T-helper 2 cell (primary cell): Measurements from ENCODE around the gene AMIGO1.
"Not testable (repeated sequence)": the region's sequence is repeated elsewhere in the genome, so short reads cannot be mapped to it uniquely, and the experiment has no call there.

Experiments used
- DNase-seq, 5 experiments: peaks; one replicate each; pipeline versions ENCODE4 v3.0.0 to v3.0.0-alpha.2; 2012 to 2022

Gene AMIGO1

DNA sequence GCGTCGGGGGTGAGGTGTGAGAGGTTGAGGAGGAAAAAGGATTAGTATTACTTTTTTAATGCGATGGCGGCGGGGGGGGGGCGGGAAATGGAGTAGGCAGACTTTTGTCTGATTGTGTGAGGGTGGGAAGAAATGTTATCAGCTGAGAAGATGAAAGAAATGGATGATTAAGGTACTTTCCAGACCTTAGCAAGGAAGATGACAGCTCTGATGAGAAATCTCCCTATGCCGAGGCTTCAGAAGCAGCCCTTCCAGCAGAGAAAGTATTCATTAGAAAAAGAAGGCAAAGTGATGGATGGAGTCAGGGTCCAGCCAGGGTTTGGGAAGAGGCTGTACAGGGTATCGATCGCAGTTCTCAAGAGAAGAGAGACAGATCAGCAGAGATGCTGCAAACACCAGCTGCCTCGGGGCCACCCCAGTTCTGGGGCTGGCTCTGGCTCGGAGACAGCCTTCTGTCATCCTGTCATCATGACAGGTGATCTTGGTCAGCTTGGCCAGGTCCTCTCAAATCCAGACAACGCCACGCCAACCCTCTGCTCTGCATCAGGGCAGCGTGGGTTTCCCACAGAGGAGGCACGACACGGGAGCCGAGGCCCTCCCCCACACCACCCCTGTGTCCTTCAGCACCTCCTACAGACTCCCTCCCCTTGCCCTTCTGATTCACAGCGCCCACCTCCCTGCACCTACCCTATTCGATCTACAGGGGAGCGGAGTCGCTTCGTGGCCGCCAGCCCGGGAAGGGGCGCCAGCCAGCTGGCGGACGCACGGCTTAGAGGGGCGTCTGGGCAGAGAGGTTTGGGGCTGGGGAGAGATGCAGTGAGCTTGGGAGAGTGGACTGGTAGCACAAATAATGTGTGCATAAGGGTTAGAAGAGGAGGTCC lies 26.5 kb downstream of the AMIGO1 start:
- peak in 3 of 5 experiments; percentile 42 to 52 (median 47) for DNase-seq

DNA sequence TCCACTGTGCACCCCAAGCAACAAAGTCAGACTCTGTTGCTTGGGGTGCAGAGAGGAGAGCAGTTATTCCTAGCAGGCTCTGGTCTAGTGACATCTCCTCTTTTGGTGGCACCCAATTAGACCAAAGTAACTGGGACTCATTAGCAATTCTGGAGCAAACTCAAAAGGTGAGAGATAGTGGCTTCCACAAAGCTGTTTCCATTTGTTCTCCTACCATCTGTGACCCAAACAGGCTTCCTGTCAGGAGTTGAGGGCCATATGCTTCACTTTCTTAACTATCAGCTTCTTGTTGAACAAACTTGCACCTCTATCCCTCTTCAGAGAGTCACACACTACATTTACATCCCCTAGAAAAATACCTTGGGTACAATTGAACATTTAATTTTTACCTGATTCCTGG lies 27.3 kb downstream of the AMIGO1 start:
- no peak for DNase-seq

DNA sequence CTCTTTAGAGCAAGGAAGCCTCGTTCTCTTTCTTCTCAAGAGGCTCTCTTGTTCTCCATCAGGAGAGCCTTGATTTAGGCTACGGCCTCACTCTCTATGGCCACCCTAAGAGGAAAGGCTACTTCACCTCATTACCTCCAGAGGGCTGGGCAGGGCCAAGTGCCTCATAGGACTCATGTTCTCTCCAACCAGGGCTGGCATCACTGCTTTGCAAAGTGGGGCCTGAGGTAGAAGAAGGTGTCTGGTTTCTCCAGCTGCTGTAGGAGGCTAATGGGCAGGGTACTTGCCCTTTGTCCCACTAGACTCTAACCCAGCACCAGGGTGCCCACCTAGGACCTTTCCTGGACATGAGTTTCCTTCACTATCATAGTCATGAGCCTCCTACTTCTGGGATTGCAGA lies 27.9 kb downstream of the AMIGO1 start:
- no peak for DNase-seq

DNA sequence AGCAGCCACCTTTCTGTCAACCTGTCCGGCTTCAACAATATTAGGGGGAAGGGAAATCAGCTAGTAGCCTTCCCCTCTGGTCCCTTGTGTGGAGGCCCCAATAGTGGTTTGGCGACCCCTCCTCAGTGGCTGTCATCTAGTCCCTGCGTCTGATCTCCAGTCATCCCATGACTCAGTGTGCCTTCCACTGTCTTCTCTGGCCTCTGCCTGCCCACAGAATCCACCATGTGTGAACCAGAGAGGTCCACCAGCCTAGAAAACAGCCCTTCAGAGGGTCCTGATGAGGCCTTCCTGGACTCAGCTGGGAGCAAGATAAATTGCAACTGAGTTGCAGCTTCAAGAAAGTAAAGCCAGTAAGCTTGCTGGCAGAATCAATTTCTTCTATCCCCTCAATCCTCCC lies 29.6 kb downstream of the AMIGO1 start:
- DNase-seq, result no peak

DNA sequence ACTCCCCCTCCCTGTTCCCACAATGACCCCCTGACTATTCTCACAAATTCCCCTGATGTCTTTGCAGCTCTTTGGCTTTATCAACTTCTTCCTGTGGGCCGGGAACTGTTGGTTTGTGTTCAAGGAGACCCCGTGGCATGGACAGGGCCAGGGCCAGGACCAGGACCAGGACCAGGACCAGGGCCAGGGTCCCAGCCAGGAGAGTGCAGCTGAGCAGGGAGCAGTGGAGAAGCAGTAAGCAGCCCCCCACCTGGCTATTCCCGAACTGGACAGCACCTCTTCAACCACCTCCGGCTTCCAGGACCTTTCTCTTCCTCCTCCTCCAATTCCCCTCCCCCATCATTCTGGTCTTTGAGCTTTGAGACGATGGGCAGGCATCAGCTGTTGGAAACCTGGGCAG lies 30.2 kb downstream of the AMIGO1 start:
- DNase-seq, result no peak

DNA sequence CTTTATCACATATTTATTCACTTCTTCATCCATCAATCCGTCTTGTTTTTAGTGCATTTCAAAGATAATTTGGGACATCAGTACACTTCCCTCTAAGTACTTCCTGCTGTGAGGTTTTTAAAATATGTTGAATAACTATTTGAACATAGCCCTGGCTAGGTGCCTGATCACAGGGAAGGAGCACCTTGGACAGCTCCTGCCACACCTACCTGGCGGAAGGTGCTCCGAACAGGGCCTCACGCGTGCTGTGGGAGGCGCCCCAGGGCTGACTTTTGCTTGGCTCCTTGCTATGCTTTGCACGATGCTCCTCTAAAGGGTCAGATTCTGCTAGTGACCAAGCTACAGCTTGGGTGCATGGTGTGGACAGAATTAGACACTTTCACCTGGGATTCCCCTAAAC lies 30.7 kb downstream of the AMIGO1 start:
- peak in 1 of 5 experiments; percentile 51 for DNase-seq

DNA sequence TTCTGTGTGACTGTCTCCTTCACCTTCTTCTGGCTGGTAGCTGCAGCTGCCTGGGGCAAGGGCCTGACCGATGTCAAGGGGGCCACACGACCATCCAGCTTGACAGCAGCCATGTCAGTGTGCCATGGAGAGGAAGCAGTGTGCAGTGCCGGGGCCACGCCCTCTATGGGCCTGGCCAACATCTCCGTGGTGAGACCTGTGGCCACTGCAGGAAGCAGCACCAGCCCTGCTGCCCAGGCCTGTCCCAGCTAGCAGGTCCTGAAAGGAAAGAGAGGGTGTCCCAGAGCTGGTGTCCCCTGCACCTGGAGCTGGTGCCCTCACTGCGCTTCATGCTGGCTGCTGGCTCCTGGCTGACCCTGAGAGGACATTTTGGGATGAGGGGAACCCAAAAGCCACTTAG lies 31.7 kb downstream of the AMIGO1 start:
- DNase-seq, result no peak

DNA sequence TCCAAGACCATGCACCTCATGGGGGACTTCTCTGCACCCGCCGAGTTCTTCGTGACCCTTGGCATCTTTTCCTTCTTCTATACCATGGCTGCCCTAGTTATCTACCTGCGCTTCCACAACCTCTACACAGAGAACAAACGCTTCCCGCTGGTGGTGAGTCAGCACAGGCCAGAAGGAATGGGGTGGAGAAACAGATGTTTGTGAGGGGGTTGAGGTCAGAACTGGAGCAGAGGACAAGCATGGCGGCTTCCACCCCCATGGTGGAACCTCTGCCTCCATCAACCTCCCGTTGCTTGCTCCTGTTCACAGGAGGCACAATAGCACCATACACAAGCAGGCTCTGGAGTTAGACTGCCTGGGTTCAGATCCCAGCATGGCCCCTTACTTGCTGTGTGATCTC lies 32.7 kb downstream of the AMIGO1 start:
- no peak for DNase-seq

DNA sequence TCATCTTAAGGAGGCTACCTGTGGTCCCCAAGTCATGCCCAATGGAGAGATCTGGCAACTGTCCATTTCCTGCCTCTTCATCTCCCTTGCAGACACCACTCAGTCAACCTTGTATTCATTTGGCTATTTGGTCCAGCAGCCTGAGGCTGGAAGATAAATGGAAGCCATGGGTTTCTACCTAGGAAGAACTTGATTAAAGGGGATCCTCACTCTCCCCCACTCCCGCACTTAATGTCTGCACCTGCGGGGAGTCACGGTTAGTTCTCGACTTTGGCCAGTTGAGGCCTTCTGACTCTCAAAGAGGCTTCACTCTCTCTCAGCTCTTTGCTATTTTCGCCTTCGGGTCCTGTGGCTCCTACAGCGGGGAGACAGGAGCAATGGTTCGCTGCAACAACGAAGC lies 34.3 kb downstream of the AMIGO1 start:
- DNase-seq, result no peak

DNA sequence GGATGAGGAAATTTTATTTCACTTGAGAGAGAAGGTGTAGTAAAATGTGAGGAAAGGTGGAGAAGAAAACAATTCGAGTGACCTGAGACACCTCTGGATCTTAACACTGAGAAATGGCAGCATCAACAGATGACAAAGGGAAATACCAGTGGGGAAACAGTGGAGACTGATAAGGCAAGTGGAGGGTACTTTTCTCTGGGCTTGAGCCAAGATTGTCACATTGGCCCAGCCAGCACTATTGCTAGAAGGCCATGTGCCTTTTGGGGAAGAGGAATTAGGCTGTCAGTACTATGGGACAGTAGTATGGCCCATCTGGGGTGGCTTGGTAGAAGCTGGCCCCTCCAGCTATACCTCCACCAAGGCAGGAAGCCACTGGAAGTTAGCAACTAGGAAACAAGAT lies 34.8 kb downstream of the AMIGO1 start:
- no peak for DNase-seq

DNA sequence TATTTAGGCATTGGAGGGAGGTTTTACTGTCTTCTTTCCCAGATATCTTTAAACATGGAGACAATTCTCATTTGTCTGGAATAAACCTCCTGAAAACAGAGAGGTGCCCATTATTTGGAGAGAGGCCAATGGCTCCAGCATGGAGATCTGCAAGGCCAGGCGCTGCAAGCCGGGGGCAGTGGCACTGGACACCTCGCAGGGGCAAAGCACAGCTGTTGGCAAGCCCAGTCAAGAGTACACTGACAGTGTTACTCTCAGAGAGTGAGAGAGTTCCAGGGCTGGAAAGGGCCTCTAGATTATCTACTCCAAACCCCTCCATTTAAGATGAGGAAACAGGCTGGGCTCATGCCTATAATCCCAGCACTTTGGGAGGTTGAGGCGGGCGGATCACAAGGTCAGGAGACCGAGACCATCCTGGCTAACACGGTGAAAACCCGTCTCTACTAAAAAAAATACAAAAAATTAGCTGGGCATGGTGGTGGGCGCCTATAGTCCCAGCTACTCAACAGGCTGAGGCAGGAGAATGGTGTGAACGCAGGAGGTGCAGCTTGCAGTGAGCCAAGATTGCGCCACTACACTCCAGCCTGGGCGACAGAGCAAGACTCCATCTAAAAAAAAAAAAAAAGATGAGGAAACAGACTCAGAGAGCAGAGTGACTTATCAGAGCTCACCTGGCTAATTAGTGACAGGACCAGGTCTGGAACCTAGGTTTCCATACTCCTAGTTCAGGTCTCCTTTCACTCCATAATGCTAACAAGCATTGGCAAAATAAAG lies 36.1 kb downstream of the AMIGO1 start:
- not testable (repeated sequence) for DNase-seq

DNA sequence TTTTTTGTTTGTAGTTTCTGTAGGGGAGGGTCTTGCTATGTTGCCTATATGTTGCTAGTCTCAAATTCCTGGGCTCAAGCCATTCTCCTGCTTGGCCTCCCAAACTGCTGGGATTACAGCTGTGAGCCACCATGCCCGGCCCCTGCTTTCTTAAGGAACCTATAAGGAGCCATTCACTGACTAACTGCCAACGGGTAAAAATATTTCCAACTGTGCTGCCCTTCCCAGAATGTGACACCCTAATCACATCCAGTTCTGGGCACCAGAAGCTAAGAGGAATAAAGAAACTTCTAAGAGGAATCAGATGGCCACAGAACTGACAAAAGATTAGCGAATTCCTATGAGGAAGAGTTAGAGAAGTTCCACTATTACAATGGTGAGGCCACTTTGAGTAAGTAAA lies 36.7 kb downstream of the AMIGO1 start:
- no peak for DNase-seq

DNA sequence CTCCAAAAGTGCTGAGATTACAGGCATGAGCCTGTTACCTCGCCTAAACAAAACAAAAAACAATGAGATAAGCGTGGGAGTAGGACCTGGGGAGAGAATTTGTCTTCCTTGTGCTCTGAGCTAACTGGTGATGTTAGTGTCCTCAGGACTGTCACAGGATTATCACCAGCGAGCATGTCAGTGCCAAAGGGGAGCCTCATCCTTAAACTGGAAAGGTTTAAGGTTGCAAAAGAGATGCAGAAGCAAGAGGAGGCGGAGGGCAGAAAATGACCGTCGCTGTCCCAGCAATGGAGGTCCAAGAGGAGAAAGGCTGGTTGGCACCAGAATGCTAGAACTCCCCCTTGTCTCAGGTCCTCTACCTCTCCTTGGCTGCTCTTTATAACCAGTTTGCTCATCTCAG lies 39.3 kb downstream of the AMIGO1 start:
- no peak for DNase-seq

DNA sequence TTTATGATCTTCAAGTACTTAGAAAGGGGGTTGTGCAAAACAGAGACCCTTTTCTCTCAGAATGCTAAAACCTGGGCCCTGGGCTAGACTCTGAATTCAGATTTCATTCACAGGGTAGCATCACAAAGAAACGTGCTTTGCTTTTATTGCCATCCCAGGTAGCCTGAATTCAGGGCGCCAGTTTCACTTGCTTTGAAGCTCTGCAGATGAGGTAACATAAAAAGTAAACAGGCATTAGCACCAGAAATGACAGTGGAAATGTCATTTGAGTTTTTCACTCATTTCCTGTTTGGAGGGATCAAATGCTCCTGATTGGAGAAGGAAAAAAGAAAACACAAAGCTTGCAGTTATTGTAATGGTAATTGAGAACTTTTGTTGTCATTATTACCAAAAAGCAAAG lies 40.6 kb downstream of the AMIGO1 start:
- no peak for DNase-seq

DNA sequence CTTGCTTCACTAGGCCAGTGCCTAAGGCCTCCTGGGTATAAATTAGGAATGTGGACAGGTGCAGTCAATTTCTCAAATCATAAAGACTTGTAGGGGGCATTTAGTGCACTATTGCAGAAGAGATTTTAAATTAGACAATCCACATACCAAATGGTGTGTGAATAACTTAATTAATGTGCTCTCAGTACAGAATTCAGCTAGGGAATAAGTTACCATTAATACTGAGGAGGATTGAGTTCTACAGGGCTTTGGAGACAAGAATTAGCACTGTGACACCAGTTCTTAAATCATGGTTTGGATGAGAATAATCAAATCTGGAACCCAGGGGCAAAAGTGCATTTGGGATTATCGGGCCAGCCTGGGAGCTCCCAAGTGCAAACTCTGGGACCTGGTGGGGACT lies 41.5 kb downstream of the AMIGO1 start:
- DNase-seq, result no peak

DNA sequence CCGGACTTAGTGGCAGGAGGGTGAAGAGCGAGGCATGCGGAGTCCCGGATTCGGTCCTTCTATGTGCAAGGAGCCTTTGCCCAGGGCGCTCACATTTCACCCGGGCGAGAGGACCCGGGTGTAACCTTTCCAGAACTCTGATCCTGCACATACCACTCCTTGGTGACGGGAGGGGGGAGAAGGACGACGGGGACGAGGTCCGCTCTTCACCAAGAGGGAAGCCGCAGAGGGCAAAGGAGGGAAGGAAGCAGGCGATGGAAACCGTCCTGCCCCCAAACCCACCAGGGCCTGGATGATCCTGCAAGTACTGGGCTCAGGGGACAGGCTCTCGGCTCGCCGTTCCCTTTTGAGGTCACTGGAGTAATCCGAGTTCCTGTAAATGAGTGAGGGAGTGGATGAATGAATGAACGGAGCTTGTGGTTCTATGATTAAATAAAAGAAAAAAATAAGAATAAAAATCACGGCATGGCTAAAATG lies 42.2 kb downstream of the AMIGO1 start:
- DNase-seq, result no peak

DNA sequence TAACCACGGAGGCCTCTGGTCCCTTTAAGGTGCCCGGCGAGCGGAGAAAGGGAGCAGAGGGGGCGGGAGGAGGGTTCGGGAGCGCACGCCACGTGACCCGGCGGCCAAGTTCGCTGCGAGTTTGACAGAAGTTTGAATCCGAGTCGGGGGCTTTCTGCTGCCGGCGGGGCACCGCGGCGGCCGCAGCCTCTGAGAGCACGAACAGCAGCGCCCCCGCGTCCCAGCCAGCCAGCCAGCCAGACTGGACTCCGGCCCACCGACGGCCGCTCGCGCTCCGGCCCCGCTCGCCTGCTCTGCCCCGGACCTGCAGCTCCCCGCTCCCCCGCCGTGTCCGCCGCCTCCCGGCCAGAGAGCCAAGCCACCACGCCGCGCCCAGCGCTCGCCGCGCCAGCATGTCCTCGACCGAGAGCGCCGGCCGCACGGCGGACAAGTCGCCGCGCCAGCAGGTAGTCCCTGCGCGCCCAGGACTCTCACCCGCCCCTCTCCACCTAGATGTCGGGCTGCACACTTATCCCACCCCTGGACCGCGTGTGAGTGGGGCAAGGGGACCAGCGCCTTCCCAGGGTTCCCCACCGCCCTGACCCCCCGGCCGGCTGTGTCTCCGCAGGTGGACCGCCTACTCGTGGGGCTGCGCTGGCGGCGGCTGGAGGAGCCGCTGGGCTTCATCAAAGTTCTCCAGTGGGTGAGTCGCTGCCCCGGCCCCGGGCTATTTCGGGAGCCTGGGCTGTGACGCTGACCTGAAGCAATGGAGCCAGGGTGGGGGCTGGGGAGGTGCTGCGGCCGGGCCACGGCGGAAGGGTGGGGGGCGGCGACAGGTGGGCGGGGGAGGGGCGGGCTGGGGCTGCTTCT lies 42.9 kb downstream of the AMIGO1 start, which contains the start of gene SYPL2:
SYPL2 (plus strand) TSS at position 95 of the 849 bp plus-strand sequence; CDS start at position 393, 298 bp downstream.
- DNase-seq, result peak in 1 of 5 experiments; percentile 13

DNA sequence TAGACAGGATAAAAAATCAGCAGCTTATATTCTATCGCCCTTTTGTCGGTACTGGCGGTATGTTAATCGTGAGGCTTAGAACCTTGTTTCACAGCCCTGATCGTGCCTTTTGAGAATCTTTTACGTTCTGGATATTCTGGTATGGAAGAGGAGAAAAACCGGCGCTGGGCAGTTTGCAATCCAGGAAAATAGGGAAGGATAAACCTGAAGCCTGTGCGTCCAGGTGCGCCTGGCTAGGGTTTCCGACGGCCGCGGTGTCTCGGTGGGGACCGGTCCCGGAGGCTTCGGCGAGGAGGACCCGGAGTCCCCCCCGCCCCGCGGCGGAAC lies 43.4 kb downstream of the AMIGO1 start:
- no peak for DNase-seq

DNA sequence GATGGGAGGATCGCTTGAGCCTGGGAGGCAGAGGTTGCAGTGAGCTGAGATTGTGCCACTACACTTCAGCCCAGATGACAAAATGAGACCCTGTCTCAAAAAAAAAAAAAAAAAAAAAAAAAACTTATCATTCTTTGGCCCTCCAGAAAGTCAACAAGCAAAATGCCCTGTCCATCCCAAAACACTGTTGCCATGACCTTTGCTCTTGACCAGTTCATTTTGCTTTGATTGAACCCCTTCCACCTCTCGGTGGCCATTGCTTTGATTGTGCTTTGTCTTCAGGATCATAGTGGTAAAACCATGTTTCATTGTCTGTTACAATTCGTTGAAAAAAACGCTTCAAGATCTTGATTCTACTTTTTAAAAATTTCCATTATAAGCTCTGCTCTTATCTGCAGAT lies 51.7 kb downstream of the AMIGO1 start:
- DNase-seq, result no peak

DNA sequence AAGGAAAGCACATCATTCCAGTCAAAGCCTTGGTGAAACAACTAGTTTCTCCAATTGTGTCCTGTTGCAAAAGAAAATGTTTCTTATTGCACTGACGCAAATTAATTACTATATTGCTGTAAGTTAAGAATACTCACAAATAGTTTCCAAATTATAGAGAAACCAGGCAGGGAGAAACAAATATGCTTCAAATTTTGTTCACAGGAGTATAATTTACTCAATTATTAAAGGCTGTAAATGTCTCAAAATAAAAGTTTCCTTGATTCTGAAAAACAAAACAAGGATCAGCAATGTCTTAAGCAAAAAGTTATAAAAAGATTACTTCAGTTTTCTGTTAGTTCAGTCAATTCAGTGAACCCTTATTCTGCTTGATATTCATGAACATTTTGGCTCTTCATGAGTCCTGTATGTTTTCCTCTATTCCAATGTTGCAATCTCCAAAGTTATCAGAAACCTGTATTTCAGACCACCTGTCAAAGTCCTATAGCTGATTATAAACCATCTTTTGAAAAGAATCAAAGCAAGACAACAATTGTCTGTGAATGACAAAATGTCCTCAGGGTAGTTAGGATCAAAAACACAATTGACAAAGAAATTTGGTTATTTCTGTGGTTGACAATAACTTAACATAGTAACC lies 54.9 kb downstream of the AMIGO1 start:
- no peak for DNase-seq
